OCI-LY7 (cell line): Measurements from ENCODE around the gene NISCH. TPM values are rescaled to one million over a fixed set of nuclear protein-coding genes. Genes with fewer than 3 reads are reported as not detected.

ENCODE experiments used
- BruUV-seq: library from RNA; stranded (reverse); fragments of 400-500 nt; replicated peaks from 2 replicates; lab custom pipeline; 2021; lab: Mats Ljungman, UMichigan
- CTCF ChIA-PET: fragments of 300-600 bp; sonication (Branson Sonifier 250); formaldehyde crosslinking; loops from one replicate; lab custom pipeline; 2022; ENCODE audit warnings: antibody characterized with exemption; ENCODE audit not compliant: unreplicated experiment; lab: Charles Lee
- POLR2A ChIA-PET: fragments of 300-600 bp; sonication (Branson Sonifier 250); formaldehyde crosslinking; loops from one replicate; lab custom pipeline; 2022; ENCODE audit warnings: antibody characterized with exemption; lab: Charles Lee
- DNase-seq: peaks from one replicate; pipeline ENCODE4 v3.0.0-alpha.2; 2015; ENCODE audit warnings: low spot score
- H2AFZ ChIP-seq: fragments of 200-600 bp; sonication (generic), shearing (Covaris generic); 2 replicates; pipeline ENCODE4 v1.6.1; 2014; ENCODE audit warnings: mild to moderate bottlenecking, antibody characterized with exemption, low read length, moderate library complexity
- H3K27ac ChIP-seq: fragments of 200-600 bp; sonication (generic); 2 replicates; pipeline ENCODE4 v1.5.1; 2014; ENCODE audit warnings: mixed run types, low read depth, mild to moderate bottlenecking, moderate library complexity, low read length, inconsistent platforms; ENCODE audit not compliant: poor library complexity, severe bottlenecking
- H3K36me3 ChIP-seq: fragments of 200-600 bp; sonication (generic); 2 replicates; pipeline ENCODE4 v1.6.1; 2014; ENCODE audit warnings: mild to moderate bottlenecking, antibody characterized with exemption, low read length, moderate library complexity, mixed read lengths; ENCODE audit not compliant: insufficient read depth
- H3K4me1 ChIP-seq: fragments of 200-600 bp; sonication (generic); 2 replicates; pipeline ENCODE4 v1.5.1; 2014; ENCODE audit warnings: mild to moderate bottlenecking, low read length; ENCODE audit not compliant: insufficient read depth, poor library complexity, severe bottlenecking
- H3K4me2 ChIP-seq: fragments of 200-600 bp; sonication (generic); 2 replicates; pipeline ENCODE4 v1.6.1; 2014; ENCODE audit warnings: mild to moderate bottlenecking, low read length
- H3K4me3 ChIP-seq: fragments of 200-600 bp; sonication (generic); 2 replicates; pipeline ENCODE4 v1.5.1; 2014; ENCODE audit warnings: mild to moderate bottlenecking, low read depth, low read length; ENCODE audit not compliant: poor library complexity, severe bottlenecking
- H3K79me2 ChIP-seq: fragments of 200-600 bp; sonication (generic); 2 replicates; pipeline ENCODE4 v1.6.1; 2016; ENCODE audit warnings: low read depth, mild to moderate bottlenecking, low read length, moderate library complexity, mixed read lengths; ENCODE audit not compliant: insufficient read depth
- H3K9me2 ChIP-seq: fragments of 200-600 bp; sonication (generic); 2 replicates; pipeline ENCODE4 v1.6.1; 2016; ENCODE audit warnings: mild to moderate bottlenecking, low read length, mixed read lengths; ENCODE audit not compliant: insufficient read depth
- H3K9me3 ChIP-seq: fragments of 200-600 bp; sonication (generic); 2 replicates; pipeline ENCODE4 v1.6.1; 2014; ENCODE audit warnings: mild to moderate bottlenecking, mixed run types, low read length, mixed read lengths
- H4K20me1 ChIP-seq: fragments of 200-600 bp; sonication (generic); 2 replicates; pipeline ENCODE4 v1.6.1; 2014; ENCODE audit warnings: mild to moderate bottlenecking, antibody characterized with exemption, low read length, moderate library complexity, mixed read lengths; ENCODE audit not compliant: insufficient read depth
- EZH2phosphoT487 ChIP-seq: fragments of 200-600 bp; sonication (generic); IDR thresholded peaks from 2 replicates; pipeline ENCODE4 v1.6.1; 2018; ENCODE audit warnings: low read depth, borderline replicate concordance, mild to moderate bottlenecking, mixed run types, antibody characterized with exemption, low read length, moderate library complexity, mixed read lengths
- intact Hi-C: fragments of 100-400 bp; cut with micrococcal nuclease; formaldehyde crosslinking; loops from one replicate; pipeline ENCODE4 v1.10.0; 2022; ENCODE audit not compliant: unreplicated experiment
- total RNA-seq, 2 experiments: library from RNA; depleted of rRNA in 1 of 2; stranded (reverse); fragments of >200 nt in 1 of 2; shearing (Covaris generic) in 1 of 2; gene quantifications; 2 replicates each; pipeline ENCODE4 v1.2.3, GENCODE V29; 2014 to 2022
- TF ChIP-seq, protein P1 (sequence below): fragments of 200-600 bp; sonication (generic); conservative IDR thresholded peaks from 2 replicates; pipeline ENCODE4 v1.5.1; 2014; ENCODE audit warnings: mild to moderate bottlenecking, antibody characterized with exemption, low read length, moderate library complexity, mixed read lengths

The NISCH gene
- total RNA-seq, 2 experiments from 2014 or later, result 60.5 to 73.3 TPM

- H3K4me1 ChIP-seq, result peaks cover 8% of the 10 kb centered on the region
- DNase-seq, result no peak
- ChIA-PET CTCF (no interaction called here), POLR2A (interaction anchor here (0.6 to 1.9 kb wide), 2 partner anchors 9 to 608 kb away, joined by 3 to 6 read pairs; partner anchors contain the start of gene UQCC5)
- no peak overlapping the region for H3K4me3 ChIP-seq
- H4K20me1 ChIP-seq, result 0 out of 2 replicates have a peak, but pooled peaks cover 5% of the 10 kb centered on the region
- BruUV-seq, result no TSS peak
- TF ChIP-seq, protein P1, sequence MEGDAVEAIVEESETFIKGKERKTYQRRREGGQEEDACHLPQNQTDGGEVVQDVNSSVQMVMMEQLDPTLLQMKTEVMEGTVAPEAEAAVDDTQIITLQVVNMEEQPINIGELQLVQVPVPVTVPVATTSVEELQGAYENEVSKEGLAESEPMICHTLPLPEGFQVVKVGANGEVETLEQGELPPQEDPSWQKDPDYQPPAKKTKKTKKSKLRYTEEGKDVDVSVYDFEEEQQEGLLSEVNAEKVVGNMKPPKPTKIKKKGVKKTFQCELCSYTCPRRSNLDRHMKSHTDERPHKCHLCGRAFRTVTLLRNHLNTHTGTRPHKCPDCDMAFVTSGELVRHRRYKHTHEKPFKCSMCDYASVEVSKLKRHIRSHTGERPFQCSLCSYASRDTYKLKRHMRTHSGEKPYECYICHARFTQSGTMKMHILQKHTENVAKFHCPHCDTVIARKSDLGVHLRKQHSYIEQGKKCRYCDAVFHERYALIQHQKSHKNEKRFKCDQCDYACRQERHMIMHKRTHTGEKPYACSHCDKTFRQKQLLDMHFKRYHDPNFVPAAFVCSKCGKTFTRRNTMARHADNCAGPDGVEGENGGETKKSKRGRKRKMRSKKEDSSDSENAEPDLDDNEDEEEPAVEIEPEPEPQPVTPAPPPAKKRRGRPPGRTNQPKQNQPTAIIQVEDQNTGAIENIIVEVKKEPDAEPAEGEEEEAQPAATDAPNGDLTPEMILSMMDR, result no peak
- peaks cover 4% of the 10 kb centered on the region; the same call in 1 of the 2 replicates for H3K79me2 ChIP-seq
- no peak overlapping the region for H3K4me2 ChIP-seq
- H2AFZ ChIP-seq, result no peak overlapping the region
- intact Hi-C loops, result no loop called here
- no peak overlapping the region for H3K27ac ChIP-seq
- no peaks in the 10 kb centered on the region for H3K9me2 ChIP-seq
- H3K36me3 ChIP-seq, result peaks cover 34% of the 10 kb centered on the region
- no peaks in the 10 kb centered on the region for H3K9me3 ChIP-seq
Observed at GRCh38 chr3:52527039-52527731, 71.8 kb downstream of the NISCH start.

- Histone ChIP-seq H3K4me3 (no peak overlapping the region), H3K79me2 (peaks cover 12% of the 10 kb centered on the region; the same call in 1 of the 2 replicates), H3K4me2 (no peak overlapping the region), H4K20me1 (0 out of 2 replicates have a peak, but pooled peaks cover 6% of the 10 kb centered on the region), H3K4me1 (peaks cover 14% of the 10 kb centered on the region), H2AFZ (no peak overlapping the region), H3K36me3 (peaks cover 34% of the 10 kb centered on the region), H3K9me3 (no peaks in the 10 kb centered on the region), H3K27ac (no peak overlapping the region), H3K9me2 (no peaks in the 10 kb centered on the region)
- intact Hi-C loops, result no loop called here
- ChIA-PET CTCF (no interaction called here), POLR2A (interaction anchor here (0.6 to 1.9 kb wide), 2 partner anchors 8 to 25 kb away, joined by 4 to 6 read pairs; partner anchors contain the start of gene UQCC5)
- DNase-seq, result no peak
- TF ChIP-seq, protein P1, result no peak
- TF ChIP-seq EZH2phosphoT487, result no peak
- no TSS peak for BruUV-seq
Observed at GRCh38 chr3:52527732-52528585, 72.6 kb downstream of the NISCH start.
